ENCODE data around the gene MEIS3.

DNA sequence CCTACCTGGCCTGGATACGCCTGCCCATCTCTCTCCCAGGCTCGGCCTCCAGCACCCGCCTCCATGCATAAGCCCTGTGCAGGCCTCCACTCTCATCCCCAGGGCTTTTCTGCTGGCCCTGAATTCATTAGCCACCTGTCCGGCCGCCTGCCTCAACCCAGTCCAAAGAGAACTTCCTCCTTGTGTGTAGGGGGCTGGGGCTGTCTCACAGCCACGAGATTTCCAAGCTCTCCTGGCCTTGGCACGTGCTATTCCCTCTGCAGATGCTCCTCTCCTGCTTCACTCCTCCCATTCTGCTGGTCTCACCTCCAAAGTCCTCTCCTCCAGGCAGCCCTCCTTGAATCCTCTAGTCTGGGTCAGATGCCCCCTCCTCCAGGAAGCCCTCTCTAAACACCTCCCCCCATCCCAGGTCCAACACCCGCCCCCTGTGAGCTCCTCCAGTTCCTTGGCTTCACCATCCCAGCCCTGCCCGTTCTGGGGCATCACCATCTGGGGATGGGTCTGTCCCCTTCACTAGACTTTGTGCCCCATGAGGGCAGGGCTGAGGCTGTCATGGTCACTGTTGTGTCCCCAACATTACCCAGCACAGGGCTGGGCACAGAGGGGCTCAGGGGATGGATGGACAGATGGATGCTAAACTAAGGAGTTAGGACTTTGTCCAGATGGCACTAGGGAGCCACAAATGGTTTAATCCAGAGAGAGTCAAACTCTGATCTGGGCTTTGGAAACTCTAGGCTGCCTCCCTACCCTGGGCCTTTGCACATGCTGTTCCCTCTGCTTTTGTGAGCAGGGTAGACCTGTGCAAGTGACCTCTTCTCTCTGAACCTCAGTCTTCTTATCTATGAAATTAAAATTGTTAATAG is 14.8 kb downstream of the MEIS3 start:
- TF ChIP-seq, protein P1, sequence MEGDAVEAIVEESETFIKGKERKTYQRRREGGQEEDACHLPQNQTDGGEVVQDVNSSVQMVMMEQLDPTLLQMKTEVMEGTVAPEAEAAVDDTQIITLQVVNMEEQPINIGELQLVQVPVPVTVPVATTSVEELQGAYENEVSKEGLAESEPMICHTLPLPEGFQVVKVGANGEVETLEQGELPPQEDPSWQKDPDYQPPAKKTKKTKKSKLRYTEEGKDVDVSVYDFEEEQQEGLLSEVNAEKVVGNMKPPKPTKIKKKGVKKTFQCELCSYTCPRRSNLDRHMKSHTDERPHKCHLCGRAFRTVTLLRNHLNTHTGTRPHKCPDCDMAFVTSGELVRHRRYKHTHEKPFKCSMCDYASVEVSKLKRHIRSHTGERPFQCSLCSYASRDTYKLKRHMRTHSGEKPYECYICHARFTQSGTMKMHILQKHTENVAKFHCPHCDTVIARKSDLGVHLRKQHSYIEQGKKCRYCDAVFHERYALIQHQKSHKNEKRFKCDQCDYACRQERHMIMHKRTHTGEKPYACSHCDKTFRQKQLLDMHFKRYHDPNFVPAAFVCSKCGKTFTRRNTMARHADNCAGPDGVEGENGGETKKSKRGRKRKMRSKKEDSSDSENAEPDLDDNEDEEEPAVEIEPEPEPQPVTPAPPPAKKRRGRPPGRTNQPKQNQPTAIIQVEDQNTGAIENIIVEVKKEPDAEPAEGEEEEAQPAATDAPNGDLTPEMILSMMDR (IDR thresholded peaks at IDR 0.05): no peak
- TF ChIP-seq EP300 (IDR thresholded peaks at IDR 0.05) (no peak), POLR2A (IDR thresholded peaks at IDR 0.05) (no peak)

All from ovary (tissue), 3 donors.